TTC549 (cell line): ENCODE results near the gene CORIN.

ENCODE experiments used
- FAIRE-seq: peaks from 2 replicates; lab custom pipeline; 2012; peaks lifted over from hg19 to GRCh38; lab: Jason Lieb, UNC

The CORIN gene

DNA sequence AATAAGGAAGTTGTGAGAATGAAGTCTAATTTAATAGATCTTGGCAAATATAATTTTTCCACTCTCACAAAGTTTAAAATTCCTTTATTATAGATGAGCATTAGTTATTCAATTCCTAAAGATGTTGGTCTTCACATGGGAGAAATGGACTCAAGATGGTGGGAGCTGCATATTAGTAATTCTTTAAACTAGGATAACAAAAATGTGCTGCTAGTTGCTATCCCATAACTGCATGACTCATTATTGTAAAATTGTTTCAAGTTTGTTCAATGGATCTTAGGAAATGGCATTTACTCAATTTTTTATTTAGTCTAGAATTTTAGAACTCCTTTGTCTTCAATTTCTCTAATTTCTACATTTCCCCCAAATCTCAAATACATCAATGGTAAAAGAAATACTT lies 197.0 kb downstream of the CORIN start:
- no peak for FAIRE-seq

DNA sequence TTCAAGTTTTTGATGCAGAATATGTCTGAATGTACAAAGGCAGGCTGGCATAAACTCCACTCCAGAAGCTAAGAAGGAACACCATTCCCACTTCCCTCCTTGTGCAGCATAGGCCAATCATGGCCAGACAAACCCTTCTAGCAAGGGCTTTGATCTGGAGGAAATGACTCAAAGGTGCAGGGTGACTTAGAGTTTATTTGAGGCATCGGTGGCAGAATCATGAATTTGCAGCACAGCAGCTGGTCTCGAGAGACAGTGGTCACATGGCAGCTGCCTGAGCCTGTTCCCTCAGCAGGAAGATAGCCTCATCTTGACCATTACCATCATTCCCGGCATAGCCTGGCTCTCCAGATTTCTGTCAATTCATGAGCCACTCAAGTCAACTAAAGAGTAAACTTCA lies 198.3 kb downstream of the CORIN start:
- FAIRE-seq = no peak

DNA sequence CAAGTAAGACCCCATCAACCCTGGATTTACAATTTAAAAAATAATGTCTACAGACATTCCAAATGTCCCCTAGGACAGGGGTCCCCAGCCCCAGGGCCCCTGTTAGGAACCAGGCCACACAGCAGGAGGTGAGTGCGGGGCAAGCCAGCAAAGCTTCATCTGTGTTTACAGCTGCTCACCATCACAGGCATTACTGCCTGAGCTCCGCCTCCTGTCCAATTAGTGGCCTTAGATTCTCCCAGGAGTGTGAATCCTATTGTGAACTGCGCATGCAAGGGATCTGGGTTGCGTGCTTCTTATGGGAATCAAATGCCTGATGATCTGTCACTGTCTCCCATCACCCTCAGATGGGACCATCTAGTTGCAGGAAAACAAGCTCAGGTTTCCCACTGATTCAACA lies 206.7 kb downstream of the CORIN start:
- FAIRE-seq = no peak

DNA sequence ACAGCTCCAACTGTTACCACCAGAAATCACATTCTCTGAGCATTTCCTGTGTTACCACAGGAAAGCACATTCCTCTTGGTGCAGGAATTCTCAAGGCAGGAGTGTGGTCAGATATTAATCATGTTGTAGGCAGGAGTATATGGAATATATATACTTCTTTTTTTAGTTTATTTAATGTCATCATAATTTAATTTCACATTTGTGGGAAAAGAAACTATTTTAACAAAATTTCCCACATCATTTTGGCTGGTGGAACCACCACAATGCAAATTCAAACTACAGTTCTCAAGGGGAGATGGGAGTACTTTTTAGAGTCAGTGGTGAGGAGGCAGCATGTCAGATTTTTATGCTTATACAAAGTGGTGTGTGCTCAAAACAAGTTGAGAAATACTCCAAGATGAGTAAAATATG lies 213.8 kb downstream of the CORIN start:
- FAIRE-seq = no peak

DNA sequence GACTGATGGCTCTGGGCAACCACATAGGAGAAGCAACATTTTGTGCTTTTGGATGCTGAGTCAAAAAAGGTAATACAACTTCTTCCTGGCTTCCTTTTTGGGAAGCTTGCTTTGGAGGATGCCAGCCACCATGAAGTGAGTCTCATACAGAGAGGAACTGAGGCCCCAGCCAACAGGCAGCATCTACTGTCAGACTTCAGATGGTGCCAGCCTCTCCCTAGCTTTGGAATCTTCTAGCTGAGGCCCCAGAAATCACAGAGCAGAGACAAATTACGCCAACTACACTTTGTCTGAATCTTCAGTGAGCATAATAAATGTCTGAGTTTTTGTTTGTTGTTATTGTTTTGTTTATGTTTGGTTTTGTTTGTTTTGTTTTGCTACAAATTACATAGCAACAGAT lies 216.7 kb downstream of the CORIN start:
- no peak for FAIRE-seq

DNA sequence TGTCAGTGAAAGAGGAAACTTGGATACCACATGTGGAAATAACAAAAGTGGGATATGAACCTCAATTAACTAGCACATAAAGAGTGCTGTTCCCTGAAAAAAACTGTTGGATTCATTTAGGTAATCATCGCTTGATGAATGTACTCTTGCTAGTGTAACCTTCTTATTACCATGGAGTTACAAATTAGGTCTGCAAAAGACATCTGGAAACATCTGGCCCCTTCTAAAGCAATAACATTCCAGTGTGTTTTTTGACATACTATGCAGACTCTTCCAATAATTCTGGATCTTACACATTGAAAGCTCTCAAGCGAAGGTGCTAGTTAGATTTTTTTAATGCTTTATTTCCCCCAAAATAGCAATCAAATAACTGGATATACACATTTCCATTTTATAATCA lies 218.2 kb downstream of the CORIN start:
- no peak for FAIRE-seq

DNA sequence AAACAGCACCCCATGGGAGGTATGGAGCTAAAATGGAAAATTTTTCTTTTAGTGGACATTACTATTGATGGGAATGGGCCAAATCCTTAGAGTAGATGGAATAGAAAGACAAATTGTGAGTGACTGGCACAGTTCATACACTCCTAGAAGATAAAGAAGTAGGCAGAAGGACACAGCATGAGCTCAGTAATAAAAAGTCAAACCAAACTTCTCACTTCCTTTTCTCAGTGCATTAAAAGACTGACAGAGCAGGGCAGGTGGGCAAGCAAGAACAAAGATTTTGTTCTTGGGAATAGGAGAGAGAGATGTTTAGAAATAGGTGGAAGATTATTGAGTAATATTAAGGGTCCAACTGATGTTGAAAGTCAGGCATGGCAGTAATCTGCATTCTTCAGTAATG lies 220.3 kb downstream of the CORIN start:
- FAIRE-seq = no peak

DNA sequence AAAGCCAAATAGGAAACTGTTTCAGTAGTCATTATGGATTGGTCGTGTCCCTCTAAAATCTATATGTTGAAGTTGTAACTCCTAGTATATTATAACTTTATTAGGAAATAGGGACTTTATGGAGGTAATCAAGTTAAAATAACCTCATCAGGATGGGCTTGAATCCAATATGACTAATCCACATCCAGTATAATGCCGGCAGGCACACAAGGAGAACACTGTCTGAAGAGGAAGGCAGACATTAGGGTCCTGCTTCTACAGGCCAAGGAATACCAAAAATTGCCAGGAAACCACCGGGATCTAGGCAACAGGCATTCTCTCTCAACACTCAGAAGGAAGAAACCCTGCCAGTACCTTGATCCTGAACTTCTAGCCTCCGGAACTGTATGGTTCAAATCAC lies 222.5 kb downstream of the CORIN start:
- FAIRE-seq = no peak

DNA sequence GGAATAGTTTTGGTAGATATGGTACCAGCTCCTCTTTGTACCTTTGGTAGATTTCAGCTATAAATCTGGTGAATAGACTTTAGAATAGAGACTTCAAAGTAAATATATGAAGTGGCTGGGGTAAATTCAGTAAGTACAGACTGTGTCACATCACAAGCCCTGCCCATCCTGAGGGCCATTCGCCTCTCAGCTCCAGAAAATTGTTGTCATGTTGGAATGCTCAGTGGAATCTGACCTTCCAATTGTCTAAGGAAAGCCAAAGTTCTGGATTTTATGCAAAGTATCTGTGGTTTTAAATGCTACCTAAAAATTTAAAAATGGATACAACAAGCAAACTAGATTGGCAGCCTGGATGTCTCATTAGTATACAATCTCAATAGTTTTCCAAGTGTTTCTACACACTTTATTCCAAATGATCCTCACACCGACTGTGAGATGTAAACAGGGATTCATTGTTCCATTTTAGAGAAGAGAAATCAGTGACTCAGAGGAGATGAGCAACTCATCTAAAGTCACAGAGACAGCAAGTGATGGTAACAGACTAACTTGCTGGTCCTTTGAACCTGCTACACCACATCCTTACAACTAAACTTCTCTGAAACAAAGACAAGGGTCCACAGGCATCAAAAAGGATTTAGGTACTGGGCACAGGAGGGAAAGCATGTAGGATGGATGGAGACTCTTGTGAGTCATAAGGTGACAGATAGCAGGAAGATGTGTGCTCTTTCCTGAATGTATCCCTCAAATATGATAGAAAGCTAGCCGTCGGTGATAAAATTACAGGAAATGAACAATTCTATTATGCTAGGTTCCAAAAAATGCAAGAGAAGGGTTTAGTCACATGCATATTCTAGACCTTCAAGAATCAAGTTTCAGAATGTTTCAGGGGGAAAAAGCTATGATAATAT lies 225.5 kb downstream of the CORIN start:
- FAIRE-seq = no peak

DNA sequence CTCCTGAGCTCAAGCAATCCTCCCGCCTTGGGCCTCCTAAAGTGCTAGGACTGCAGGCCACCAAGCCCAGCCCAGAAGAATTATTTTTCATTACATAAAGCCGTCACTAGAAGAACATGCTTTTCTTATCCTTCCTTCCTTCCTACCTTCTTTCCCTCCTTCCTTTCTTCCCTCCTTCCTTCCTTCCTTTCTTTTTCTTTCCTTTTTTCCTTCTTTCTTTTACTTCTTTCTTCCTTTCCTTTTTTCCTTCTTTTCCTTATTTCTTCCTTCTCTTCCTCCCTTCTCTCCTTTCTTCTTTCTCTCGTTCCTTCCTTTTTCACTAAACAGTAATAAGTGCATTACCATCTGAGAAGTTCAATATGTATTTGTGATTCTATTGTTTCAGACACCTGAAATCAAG lies 231.4 kb downstream of the CORIN start:
- FAIRE-seq = no peak

DNA sequence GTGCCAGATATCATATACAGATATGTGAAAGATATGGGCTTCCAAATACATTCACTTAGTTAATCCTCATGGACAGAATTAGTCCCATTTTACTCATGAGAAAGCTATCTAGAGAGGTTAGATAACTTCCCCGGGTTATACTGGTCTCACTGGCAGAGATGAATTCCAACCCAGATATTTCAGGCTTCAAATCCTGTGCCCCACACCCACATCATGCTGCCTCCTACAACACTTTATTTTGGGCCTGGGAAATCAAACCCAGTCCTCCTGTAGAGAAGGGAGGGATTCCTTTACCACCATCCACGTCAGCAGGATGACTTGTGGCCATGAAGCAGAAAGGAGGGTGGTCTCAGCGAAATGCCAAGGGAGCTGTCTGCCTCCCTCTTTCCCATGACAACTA lies 239.0 kb downstream of the CORIN start:
- FAIRE-seq = no peak

DNA sequence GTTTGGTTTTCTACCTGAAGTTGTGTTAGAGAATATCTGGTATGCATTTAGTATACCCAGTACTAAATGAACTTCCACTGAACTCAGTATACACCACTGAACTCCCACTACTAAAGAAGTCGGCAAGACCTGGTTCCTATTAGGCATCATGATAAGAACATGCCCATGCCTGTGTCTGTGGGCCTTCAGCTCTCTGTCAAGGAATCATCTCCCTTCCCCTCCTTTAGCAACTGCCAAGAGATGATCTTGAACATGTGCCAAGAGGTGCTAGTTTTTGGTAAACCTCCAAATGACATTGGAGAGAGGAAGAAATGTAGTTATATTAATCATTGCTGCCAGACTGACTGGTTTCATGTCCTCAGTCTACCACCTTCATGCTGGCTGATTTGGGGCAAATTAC lies 239.5 kb downstream of the CORIN start:
- FAIRE-seq = no peak

DNA sequence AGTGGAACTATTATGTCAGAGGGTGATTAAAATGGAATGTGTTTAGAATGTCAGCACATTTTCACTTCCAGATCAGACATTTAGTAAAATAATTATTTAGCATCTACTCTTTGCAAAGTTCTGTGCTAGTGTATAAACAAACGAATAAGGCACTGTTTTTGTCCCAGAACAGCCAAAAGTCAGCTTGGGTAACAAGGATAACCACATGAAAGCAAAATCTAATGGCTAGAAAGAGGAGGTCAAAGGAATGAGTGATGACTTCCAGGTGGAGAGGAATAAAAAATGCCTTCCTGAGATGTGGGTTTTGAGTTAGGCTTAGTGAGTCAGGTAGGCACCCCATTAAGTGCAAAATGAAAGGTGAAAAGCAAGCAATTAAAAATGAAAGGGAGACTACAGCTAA lies 240.2 kb downstream of the CORIN start:
- no peak for FAIRE-seq

DNA sequence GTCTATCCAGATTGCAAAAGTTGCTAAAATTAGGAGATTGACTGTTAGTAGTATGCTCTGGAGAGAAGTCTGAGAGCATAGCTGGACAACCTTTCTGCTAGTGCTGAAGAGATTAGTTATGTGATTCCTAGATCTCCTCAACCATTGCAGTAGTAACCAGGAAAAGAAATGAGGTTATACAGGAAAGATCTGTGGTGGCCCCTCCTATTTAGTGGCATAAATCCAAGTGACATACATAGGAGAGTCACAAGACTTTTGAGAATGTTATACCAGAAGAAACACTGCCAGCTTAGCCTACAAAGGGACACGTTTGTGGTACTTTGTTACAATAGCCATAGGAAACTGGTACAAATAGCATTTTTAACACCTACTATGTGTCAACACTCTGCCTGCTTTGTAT lies 247.5 kb downstream of the CORIN start:
- FAIRE-seq = no peak

DNA sequence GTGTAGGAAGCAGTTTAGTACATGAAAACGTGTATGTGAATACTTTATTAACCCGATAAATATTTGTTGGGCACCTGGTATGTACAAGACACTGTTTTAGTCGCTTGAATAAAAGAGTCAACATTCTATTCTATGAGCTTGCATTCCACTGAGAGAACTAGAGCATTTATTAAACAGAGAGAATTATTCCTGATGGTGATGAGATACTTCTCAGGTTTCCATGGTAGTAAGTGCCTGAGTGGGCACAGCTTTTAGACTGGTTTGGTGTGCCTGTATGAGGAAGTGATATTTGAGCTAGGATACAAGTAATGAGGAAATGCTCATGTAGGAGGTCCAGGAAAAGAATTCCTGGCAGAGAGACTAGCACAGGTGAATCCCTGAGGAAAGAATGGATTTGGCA lies 258.6 kb downstream of the CORIN start:
- no peak for FAIRE-seq

DNA sequence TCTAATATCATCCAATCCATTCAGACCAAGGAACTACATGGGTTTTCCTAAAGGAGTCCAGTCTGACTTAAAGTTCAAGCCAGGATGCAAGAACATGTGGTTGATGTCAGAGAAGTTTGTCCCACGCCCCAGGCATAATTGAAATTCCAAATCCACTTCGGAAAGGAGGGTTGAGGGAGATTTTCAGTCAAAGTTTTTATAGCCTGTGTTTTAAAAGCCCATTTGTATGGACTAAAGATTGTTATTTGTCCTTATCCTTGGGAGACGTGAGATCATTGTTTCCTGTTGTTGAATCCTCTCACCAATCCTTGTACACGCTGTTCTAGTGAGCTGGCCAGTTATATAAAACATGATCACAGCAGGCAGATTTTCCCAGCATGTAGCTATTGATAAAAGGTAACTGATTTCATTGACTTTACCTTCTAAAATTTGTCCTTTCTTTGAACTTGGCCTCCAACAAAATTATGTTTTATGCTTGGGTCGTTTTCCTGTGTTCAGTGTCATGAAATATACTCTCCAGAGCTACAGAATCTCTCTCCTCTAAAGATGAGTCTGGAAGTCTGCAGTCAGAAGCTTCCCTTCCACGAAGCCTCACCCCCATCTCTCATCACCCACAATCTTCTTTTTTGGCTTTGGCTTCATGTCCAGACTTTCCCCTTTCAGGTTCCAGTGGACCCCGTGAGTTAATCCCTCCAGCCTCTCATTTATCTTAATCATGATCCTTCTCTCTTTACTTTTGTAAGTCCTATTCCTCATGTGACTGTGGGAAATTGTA lies 259.9 kb downstream of the CORIN start:
- FAIRE-seq = no peak

DNA sequence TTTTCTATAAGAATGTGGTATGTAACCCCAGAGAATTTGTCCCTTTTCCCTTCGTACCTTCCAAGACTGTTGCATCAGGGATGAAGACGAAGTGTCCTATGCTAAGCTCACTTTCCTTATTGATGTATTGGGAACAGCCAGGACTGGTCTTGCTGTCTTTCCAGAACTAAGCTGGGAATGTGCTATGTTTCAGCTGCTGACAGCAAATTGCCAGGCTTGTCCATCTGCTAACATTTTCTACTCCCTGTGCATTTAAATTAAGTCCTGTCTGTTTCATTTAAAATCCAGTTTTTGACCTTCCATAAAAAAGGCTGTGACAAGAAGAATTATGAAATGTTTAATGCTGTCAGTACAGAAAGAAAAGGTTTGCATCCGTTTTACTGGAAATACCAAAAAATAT lies 264.9 kb downstream of the CORIN start:
- no peak for FAIRE-seq

DNA sequence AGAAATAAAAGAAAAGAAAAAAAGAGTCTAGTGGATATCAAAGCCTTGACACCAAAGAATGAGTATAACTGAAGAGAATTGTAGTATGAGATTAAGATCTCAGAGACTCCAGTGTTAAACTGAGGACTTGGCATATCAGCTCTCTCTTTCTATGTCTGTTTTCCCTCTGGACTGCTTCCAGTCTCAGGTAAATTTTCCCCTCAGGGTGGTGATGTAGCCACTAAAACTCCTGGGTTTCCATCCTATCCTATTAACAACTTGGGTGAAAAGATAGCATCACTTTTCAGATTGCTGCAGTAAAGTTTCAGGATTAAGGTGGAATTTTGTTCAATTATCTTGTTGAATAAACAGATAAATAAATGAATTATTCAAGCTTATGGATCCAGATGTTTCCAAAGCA lies 267.1 kb downstream of the CORIN start:
- no peak for FAIRE-seq

DNA sequence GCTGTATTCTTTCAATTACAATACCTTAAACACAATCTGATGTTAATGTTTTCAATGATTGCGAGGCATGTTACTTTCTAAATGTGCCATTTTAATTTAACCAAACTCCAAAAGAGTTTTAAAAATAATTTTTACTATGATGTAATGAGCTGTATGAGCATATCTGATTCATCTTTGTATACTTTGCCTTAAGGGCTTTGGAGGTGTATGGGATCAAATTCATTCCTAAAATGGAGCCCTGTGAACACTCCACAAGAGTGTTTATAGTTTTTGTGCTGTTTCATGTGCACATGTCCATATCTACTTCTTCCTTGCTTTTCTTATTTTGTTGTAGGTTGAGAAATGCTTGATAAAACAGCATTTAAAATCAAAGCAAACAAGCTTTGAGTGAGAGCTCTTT lies 270.4 kb downstream of the CORIN start:
- FAIRE-seq = no peak

DNA sequence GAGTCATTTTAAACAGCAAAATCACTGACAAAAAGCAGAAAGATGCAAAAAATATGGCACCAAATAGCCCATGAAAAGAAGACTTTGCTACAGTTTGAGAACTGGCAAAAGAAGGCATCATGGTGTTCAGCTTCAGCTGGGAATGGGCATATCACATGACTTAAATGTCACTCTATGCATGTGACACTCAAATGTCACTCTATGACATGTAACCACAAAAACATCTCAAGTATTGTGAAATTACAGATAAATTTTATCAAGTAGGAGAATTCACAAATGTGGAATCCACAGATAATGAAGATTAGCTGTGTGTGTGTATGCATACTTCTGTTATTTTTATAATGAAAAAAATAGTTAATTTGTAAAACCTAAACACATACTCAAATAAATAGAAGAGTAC lies 270.9 kb downstream of the CORIN start:
- no peak for FAIRE-seq

DNA sequence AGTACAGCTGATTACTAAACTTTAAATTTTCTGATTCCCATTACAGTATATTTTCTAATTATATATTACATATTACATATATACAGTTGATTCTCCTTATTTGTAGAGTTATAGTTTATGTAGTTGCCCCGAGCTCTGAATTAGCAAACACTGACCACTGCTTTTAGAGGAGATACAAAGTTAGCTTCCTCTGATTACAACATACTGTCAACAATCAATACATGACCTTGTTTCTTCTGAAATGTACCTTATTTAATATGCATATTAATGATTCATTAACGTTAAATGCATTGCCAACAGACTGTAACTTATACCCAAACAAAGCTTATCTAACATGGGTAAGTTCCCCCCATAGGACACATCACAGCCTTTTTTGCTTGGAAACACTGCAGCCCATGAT lies 271.3 kb downstream of the CORIN start:
- FAIRE-seq = no peak

DNA sequence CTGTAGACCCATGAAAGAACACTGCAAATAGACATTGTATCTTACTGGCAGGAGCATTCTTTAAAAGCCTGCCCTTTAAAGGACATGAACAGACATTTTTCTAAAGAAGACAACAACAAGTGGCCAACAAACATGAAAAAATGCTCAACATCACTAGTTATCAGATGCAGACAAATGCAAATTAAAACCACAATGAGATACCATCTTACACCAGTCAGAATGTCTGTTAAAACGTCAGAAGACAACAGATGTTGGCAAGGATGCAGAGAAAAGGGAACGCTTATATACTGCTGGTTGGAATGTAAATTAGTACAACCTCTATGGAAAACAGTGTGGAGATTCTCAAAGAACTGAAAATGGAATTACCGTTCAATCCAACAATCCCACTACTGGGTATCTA lies 275.6 kb downstream of the CORIN start:
- FAIRE-seq = no peak

DNA sequence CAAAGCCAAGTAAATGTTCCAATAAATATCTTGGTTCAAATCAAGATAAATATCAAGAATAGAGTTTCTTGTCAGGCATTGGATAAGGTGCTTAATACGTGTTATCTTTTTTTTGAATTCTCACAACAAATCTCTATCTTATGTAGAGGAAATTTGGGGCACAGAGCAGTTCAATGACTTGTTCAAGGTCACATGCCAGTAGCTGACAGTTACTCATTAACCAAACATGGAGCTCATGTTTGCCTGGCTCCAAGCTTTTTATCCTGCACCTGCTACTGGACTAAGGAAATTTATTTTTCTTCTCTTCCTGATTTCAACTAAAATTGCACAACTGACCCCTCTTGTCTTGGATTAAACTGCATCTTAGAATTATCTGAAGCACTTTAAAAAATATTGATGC lies 276.5 kb downstream of the CORIN start:
- no peak for FAIRE-seq

DNA sequence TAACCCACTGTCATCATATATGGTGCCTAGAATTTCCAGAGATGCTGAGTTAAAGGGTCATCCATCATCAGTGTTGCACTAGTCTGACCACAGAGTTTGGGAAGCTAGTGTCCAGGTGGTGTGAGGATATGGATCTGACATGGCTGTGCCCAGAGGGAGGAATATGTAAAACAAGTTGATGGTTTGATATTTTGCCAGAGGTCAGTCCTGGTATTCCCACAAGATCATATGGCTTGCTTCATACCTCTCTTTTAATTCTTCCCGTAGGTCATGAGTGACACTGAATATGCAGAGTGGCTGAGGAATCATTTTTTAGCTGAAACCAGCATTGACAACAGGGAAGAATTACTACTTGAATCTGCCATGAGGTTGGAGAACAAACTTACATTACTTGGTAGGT lies 277.2 kb downstream of the CORIN start:
- FAIRE-seq = no peak
